Epidermal melanocyte (primary cell): ENCODE data around the gene ENSA.
"Not testable (repeated sequence)": the region's sequence is repeated elsewhere in the genome, so short reads cannot be mapped to it uniquely, and the experiment has no call there.

Experiments
- DNase-seq: peaks from one replicate; pipeline ENCODE4 v3.0.0; 2011; ENCODE audit warnings: low spot score; ENCODE audit not compliant: insufficient read length

ENSA gene

GRCh38 chr1:150621497-150622302, 7.7 kb downstream of the ENSA start:
- DNase-seq = peak; percentile 37

GRCh38 chr1:150620919-150621318, 8.5 kb downstream of the ENSA start:
- DNase-seq = no peak

- peak; percentile 44 for DNase-seq
Observed at GRCh38 chr1:150619576-150620509, 9.6 kb downstream of the ENSA start.

- DNase-seq = no peak
Observed at GRCh38 chr1:150615346-150616201, 13.8 kb downstream of the ENSA start.

GRCh38 chr1:150613061-150613920, 16.1 kb downstream of the ENSA start:
- DNase-seq = no peak

- DNase-seq = no peak
Observed at GRCh38 chr1:150612014-150612345, 17.4 kb downstream of the ENSA start.

GRCh38 chr1:150610576-150610975, 18.8 kb downstream of the ENSA start:
- DNase-seq = no peak

GRCh38 chr1:150609732-150610131, 19.7 kb downstream of the ENSA start:
- no peak for DNase-seq

GRCh38 chr1:150606463-150607142, 22.8 kb downstream of the ENSA start:
- no peak for DNase-seq

- not testable (repeated sequence) for DNase-seq
Observed at GRCh38 chr1:150605451-150605731, 24.0 kb downstream of the ENSA start.

GRCh38 chr1:150604226-150604588, 25.2 kb downstream of the ENSA start:
- DNase-seq = no peak

- no peak for DNase-seq
Observed at GRCh38 chr1:150603711-150604110, 25.7 kb downstream of the ENSA start.

GRCh38 chr1:150602372-150602771, 27.0 kb downstream of the ENSA start:
- DNase-seq = not testable (repeated sequence)

GRCh38 chr1:150601540-150601939, 27.9 kb downstream of the ENSA start:
- no peak for DNase-seq

GRCh38 chr1:150598346-150598745, 31.1 kb downstream of the ENSA start:
- not testable (repeated sequence) for DNase-seq

GRCh38 chr1:150596976-150597375, 32.4 kb downstream of the ENSA start:
- DNase-seq = no peak

GRCh38 chr1:150596095-150596892, 33.1 kb downstream of the ENSA start:
- DNase-seq = peak; percentile 61

- no peak for DNase-seq
Observed at GRCh38 chr1:150582371-150582770, 47.0 kb downstream of the ENSA start.

- DNase-seq = not testable (repeated sequence)
Observed at GRCh38 chr1:150581962-150582361, 47.5 kb downstream of the ENSA start.
